ENCODE measurements around the gene IGSF23.
"Not testable (repeated sequence)": the region's sequence is repeated elsewhere in the genome, so short reads cannot be mapped to it uniquely, and the experiment has no call there.

IGSF23 gene

GRCh38 chr19:44657211-44657921, 44.0 kb downstream of the IGSF23 start:
- TF ChIP-seq JUND (IDR thresholded peaks at IDR 0.05; ENCODE audit: low read depth), result no peak
- DNase-seq (ENCODE audit: low read depth in 1 of 2, low spot score in 1 of 2), result peak in 1 of 2 experiments; percentile 58
- in situ Hi-C loops (cut with HindIII; ENCODE audit: low pct_unique_long_range_greater_than_20kb, low sequenced_read_pairs), result no loop called here

- in situ Hi-C loops (cut with HindIII; ENCODE audit: low pct_unique_long_range_greater_than_20kb, low sequenced_read_pairs), result no loop called here
- no peak for TF ChIP-seq JUND (IDR thresholded peaks at IDR 0.05; ENCODE audit: low read depth)
- DNase-seq (ENCODE audit: low read depth in 1 of 2, low spot score in 1 of 2), result peak in 1 of 2 experiments; percentile 33
These were observed 44.8 kb downstream of the IGSF23 start for GRCh38 chr19:44658069-44658733.

GRCh38 chr19:44660081-44660480, 46.7 kb downstream of the IGSF23 start:
- no peak for TF ChIP-seq JUND (IDR thresholded peaks at IDR 0.05; ENCODE audit: low read depth)
- in situ Hi-C loops (cut with HindIII; ENCODE audit: low pct_unique_long_range_greater_than_20kb, low sequenced_read_pairs), result no loop called here
- no peak for DNase-seq (ENCODE audit: low read depth in 1 of 2, low spot score in 1 of 2)

GRCh38 chr19:44661205-44661604, 47.8 kb downstream of the IGSF23 start:
- no peak for TF ChIP-seq JUND (IDR thresholded peaks at IDR 0.05; ENCODE audit: low read depth)
- DNase-seq (ENCODE audit: low read depth in 1 of 2, low spot score in 1 of 2), result no peak
- in situ Hi-C loops (cut with HindIII; ENCODE audit: low pct_unique_long_range_greater_than_20kb, low sequenced_read_pairs), result no loop called here

GRCh38 chr19:44661904-44662303, 48.5 kb downstream of the IGSF23 start:
- in situ Hi-C loops (cut with HindIII; ENCODE audit: low pct_unique_long_range_greater_than_20kb, low sequenced_read_pairs), result no loop called here
- DNase-seq (ENCODE audit: low read depth in 1 of 2, low spot score in 1 of 2), result no peak
- no peak for TF ChIP-seq JUND (IDR thresholded peaks at IDR 0.05; ENCODE audit: low read depth)

- DNase-seq (ENCODE audit: low read depth in 1 of 2, low spot score in 1 of 2), result no peak
- TF ChIP-seq JUND (IDR thresholded peaks at IDR 0.05; ENCODE audit: low read depth), result no peak
These were observed 49.5 kb downstream of the IGSF23 start for GRCh38 chr19:44662691-44663385.

GRCh38 chr19:44663996-44664395, 50.6 kb downstream of the IGSF23 start:
- no peak for TF ChIP-seq JUND (IDR thresholded peaks at IDR 0.05; ENCODE audit: low read depth)
- no peak for DNase-seq (ENCODE audit: low read depth in 1 of 2, low spot score in 1 of 2)
- in situ Hi-C loops (cut with HindIII; ENCODE audit: low pct_unique_long_range_greater_than_20kb, low sequenced_read_pairs), result no loop called here

More at GRCh38 chr19:44662691-44663385, 49.5 kb downstream of the IGSF23 start:
- in situ Hi-C loops (cut with HindIII; ENCODE audit: low pct_unique_long_range_greater_than_20kb, low sequenced_read_pairs), result no loop called here

GRCh38 chr19:44664976-44665375, 51.6 kb downstream of the IGSF23 start:
- no peak for DNase-seq (ENCODE audit: low read depth in 1 of 2, low spot score in 1 of 2)
- in situ Hi-C loops (cut with HindIII; ENCODE audit: low pct_unique_long_range_greater_than_20kb, low sequenced_read_pairs), result no loop called here
- no peak for TF ChIP-seq JUND (IDR thresholded peaks at IDR 0.05; ENCODE audit: low read depth)

- in situ Hi-C loops (cut with HindIII; ENCODE audit: low pct_unique_long_range_greater_than_20kb, low sequenced_read_pairs), result no loop called here
- TF ChIP-seq JUND (IDR thresholded peaks at IDR 0.05; ENCODE audit: low read depth), result no peak
- no peak for DNase-seq (ENCODE audit: low read depth in 1 of 2, low spot score in 1 of 2)
These were observed 53.6 kb downstream of the IGSF23 start for GRCh38 chr19:44666852-44667556.

GRCh38 chr19:44668985-44669764, 55.8 kb downstream of the IGSF23 start:
- no peak for TF ChIP-seq JUND (IDR thresholded peaks at IDR 0.05; ENCODE audit: low read depth)
- in situ Hi-C loops (cut with HindIII; ENCODE audit: low pct_unique_long_range_greater_than_20kb, low sequenced_read_pairs), result no loop called here
- no peak for DNase-seq (ENCODE audit: low read depth in 1 of 2, low spot score in 1 of 2)

GRCh38 chr19:44670027-44670426, 56.7 kb downstream of the IGSF23 start:
- DNase-seq (ENCODE audit: low read depth in 1 of 2, low spot score in 1 of 2); in situ Hi-C loops (cut with HindIII; ENCODE audit: low pct_unique_long_range_greater_than_20kb, low sequenced_read_pairs): not testable (repeated sequence)

- in situ Hi-C loops (cut with HindIII; ENCODE audit: low pct_unique_long_range_greater_than_20kb, low sequenced_read_pairs), result no loop called here
- no peak for TF ChIP-seq JUND (IDR thresholded peaks at IDR 0.05; ENCODE audit: low read depth)
- peak in 1 of 2 experiments; percentile 84 for DNase-seq (ENCODE audit: low read depth in 1 of 2, low spot score in 1 of 2)
These were observed 58.0 kb downstream of the IGSF23 start, which contains the start of gene CEACAM19 for GRCh38 chr19:44671400-44671799. TSS of gene CEACAM19 (plus strand) at chr19:44671482. CDS start at chr19:44671932, 450 bp downstream.
